Liver (tissue), 9 donors: ENCODE measurements around the gene CDC42BPG. TPM values are rescaled to one million over a fixed set of nuclear protein-coding genes. Genes with fewer than 3 reads are reported as not detected.

Source experiments
- DNase-seq: peaks from one replicate; pipeline ENCODE4 v3.0.0-alpha.2; 2017; ENCODE audit warnings: low spot score
- H3K27ac ChIP-seq, 2 donors: one replicate each; pipeline ENCODE4 v1.7.0; 2013; ENCODE audit warnings: inconsistent platforms in 2 of 2, low read length in 2 of 2, control low read depth in 1 of 2, low read depth in 1 of 2, mild to moderate bottlenecking in 1 of 2
- H3K27me3 ChIP-seq, 4 donors: one replicate each; pipeline versions ENCODE4 v1.6.1 to v1.7.0; 2013; ENCODE audit warnings: low read length in 3 of 4, inconsistent platforms in 1 of 4, mild to moderate bottlenecking in 1 of 4, moderate library complexity in 1 of 4; ENCODE audit not compliant: control insufficient read depth in 4 of 4, insufficient read depth in 4 of 4
- H3K36me3 ChIP-seq, 4 donors: one replicate each; pipeline versions ENCODE4 v1.6.1 to v1.7.0; 2013; ENCODE audit warnings: low read length in 3 of 4, mild to moderate bottlenecking in 3 of 4, low read depth in 1 of 4, moderate library complexity in 1 of 4; ENCODE audit not compliant: control insufficient read depth in 4 of 4, insufficient read depth in 3 of 4
- H3K4me1 ChIP-seq, 4 donors: one replicate each; pipeline versions ENCODE4 v1.6.1 to v1.7.0; 2013; ENCODE audit warnings: low read length in 3 of 4, mild to moderate bottlenecking in 3 of 4, moderate library complexity in 1 of 4; ENCODE audit not compliant: control insufficient read depth in 4 of 4, insufficient read depth in 4 of 4
- H3K4me3 ChIP-seq, 3 donors: one replicate each; pipeline versions ENCODE4 v1.6.1 to v1.7.0; 2013; ENCODE audit warnings: low read length in 3 of 3, control low read depth in 1 of 3, low read depth in 1 of 3, mild to moderate bottlenecking in 1 of 3
- H3K9ac ChIP-seq, 2 donors: one replicate each; pipeline ENCODE4 v1.7.0; 2013; ENCODE audit warnings: low read length in 2 of 2, mild to moderate bottlenecking in 2 of 2, moderate library complexity in 2 of 2, control low read depth in 1 of 2, low read depth in 1 of 2
- H3K9me3 ChIP-seq, 4 donors: one replicate each; pipeline versions ENCODE4 v1.6.1 to v1.7.0; 2013; ENCODE audit warnings: low read length in 3 of 4; ENCODE audit not compliant: control insufficient read depth in 4 of 4
- ATF3 ChIP-seq: IDR thresholded peaks from 2 replicates; pipeline ENCODE4 v1.6.1; 2016; ENCODE audit warnings: antibody characterized with exemption
- EGR1 ChIP-seq, 2 donors: IDR thresholded peaks; 2 replicates each; pipeline ENCODE4 v1.6.1; 2016 to 2018; ENCODE audit warnings: antibody characterized with exemption in 2 of 2, low read depth in 2 of 2
- FOXA1 ChIP-seq: IDR thresholded peaks from 2 replicates; pipeline ENCODE4 v1.6.1; 2016; ENCODE audit warnings: antibody characterized with exemption
- FOXA2 ChIP-seq: IDR thresholded peaks from 2 replicates; pipeline ENCODE4 v1.6.1; 2016; ENCODE audit warnings: antibody characterized with exemption
- GABPA ChIP-seq, 2 donors: IDR thresholded peaks in 1 of 2; conservative IDR thresholded peaks in 1 of 2; 2 replicates each; pipeline ENCODE4 v1.6.1; 2016; ENCODE audit warnings: antibody characterized with exemption in 2 of 2, mild to moderate bottlenecking in 1 of 2, moderate library complexity in 1 of 2
- HNF4A ChIP-seq, 2 donors: conservative IDR thresholded peaks; 2 replicates each; pipeline ENCODE4 v1.6.1; 2016; ENCODE audit warnings: antibody characterized with exemption in 2 of 2, mild to moderate bottlenecking in 2 of 2
- HNF4G ChIP-seq: IDR thresholded peaks from 2 replicates; pipeline ENCODE4 v1.6.1; 2016; ENCODE audit warnings: antibody characterized with exemption
- JUND ChIP-seq, 2 donors: IDR thresholded peaks; 2 replicates each; pipeline ENCODE4 v1.6.1; 2016; ENCODE audit warnings: antibody characterized with exemption in 2 of 2
- MAX ChIP-seq: IDR thresholded peaks from 2 replicates; pipeline ENCODE4 v1.6.1; 2016; ENCODE audit warnings: antibody characterized with exemption
- NR2F2 ChIP-seq: IDR thresholded peaks from 2 replicates; pipeline ENCODE4 v1.6.1; 2016; ENCODE audit warnings: antibody characterized with exemption
- RAD21 ChIP-seq, 2 donors: IDR thresholded peaks; 2 replicates each; pipeline ENCODE4 v1.6.1; 2016; ENCODE audit warnings: antibody characterized with exemption in 2 of 2, mild to moderate bottlenecking in 2 of 2
- RXRA ChIP-seq, 2 donors: IDR thresholded peaks; 2 replicates each; pipeline ENCODE4 v1.6.1; 2017 to 2018; ENCODE audit warnings: antibody characterized with exemption in 2 of 2, mild to moderate bottlenecking in 1 of 2
- SP1 ChIP-seq: IDR thresholded peaks from 2 replicates; pipeline ENCODE4 v1.6.1; 2018; ENCODE audit warnings: antibody characterized with exemption, mild to moderate bottlenecking
- TAF1 ChIP-seq: conservative IDR thresholded peaks from 2 replicates; pipeline ENCODE4 v1.6.1; 2016; ENCODE audit warnings: antibody characterized with exemption, mild to moderate bottlenecking
- YY1 ChIP-seq: IDR thresholded peaks from 2 replicates; pipeline ENCODE4 v1.6.1; 2016; ENCODE audit warnings: antibody characterized with exemption, mild to moderate bottlenecking
- WGBS: extraction: QIAGEN DNeasy Blood & Tissue Kit; methylation state at CpG from one replicate; pipeline ENCODE4 v1.1.7; 2013; 5-methylcytosine and 5-hydroxymethylcytosine counted together
- polyA plus RNA-seq, 2 donors: library from polyadenylated mRNA; stranded (reverse) in 1 of 2; unstranded in 1 of 2; fragments of 200-250 nt in 1 of 2; fragments of >200 nt in 1 of 2; fragmentation: Nextera tagmentation in 1 of 2; extraction: Ambion mirVana in 1 of 2; gene quantifications; one replicate each; pipeline versions ENCODE4 v1.2.1 to v1.2.3, GENCODE V29; 2013 to 2015
- total RNA-seq, 2 donors: library from RNA; depleted of rRNA; stranded (reverse); fragments of >200 nt; gene quantifications; one replicate each; pipeline ENCODE4 v1.2.3, GENCODE V29; 2014
- TF ChIP-seq, protein P1 (sequence below): IDR thresholded peaks from 2 replicates; pipeline ENCODE4 v1.6.1; 2016; ENCODE audit warnings: antibody characterized with exemption
- TF ChIP-seq, protein P2 (sequence below): IDR thresholded peaks from 2 replicates; pipeline ENCODE4 v1.6.1; 2016; ENCODE audit warnings: antibody characterized with exemption, mild to moderate bottlenecking
- TF ChIP-seq, protein P3 (sequence below): fragments of 150-350 bp; IDR thresholded peaks from 2 replicates; pipeline ENCODE4 v1.5.1; 2017; ENCODE audit warnings: improper control_type of control experiment, low read depth, low read length; ENCODE audit not compliant: missing input control
- donor health status: healthy.
- donor health status: healthy.
- donor health status: healthy.
- donor health status: healthy.
- donor health status: healthy.

The CDC42BPG gene
- total and polyA plus RNA-seq, 4 donors, result 0.18 to 1.2 (median 0.58) TPM

- TF ChIP-seq, protein P1, sequence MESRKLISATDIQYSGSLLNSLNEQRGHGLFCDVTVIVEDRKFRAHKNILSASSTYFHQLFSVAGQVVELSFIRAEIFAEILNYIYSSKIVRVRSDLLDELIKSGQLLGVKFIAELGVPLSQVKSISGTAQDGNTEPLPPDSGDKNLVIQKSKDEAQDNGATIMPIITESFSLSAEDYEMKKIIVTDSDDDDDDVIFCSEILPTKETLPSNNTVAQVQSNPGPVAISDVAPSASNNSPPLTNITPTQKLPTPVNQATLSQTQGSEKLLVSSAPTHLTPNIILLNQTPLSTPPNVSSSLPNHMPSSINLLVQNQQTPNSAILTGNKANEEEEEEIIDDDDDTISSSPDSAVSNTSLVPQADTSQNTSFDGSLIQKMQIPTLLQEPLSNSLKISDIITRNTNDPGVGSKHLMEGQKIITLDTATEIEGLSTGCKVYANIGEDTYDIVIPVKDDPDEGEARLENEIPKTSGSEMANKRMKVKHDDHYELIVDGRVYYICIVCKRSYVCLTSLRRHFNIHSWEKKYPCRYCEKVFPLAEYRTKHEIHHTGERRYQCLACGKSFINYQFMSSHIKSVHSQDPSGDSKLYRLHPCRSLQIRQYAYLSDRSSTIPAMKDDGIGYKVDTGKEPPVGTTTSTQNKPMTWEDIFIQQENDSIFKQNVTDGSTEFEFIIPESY, result peak; percentile 73
- peak; percentile 82 to 92 for TF ChIP-seq RXRA (IDR thresholded peaks at IDR 0.05)
- TF ChIP-seq RAD21 (IDR thresholded peaks at IDR 0.05), result peak; percentile 30 to 33
- TF ChIP-seq HNF4A (conservative IDR thresholded peaks at IDR 0.05), result peak; percentile 88 to 96
- TF ChIP-seq, protein P2, sequence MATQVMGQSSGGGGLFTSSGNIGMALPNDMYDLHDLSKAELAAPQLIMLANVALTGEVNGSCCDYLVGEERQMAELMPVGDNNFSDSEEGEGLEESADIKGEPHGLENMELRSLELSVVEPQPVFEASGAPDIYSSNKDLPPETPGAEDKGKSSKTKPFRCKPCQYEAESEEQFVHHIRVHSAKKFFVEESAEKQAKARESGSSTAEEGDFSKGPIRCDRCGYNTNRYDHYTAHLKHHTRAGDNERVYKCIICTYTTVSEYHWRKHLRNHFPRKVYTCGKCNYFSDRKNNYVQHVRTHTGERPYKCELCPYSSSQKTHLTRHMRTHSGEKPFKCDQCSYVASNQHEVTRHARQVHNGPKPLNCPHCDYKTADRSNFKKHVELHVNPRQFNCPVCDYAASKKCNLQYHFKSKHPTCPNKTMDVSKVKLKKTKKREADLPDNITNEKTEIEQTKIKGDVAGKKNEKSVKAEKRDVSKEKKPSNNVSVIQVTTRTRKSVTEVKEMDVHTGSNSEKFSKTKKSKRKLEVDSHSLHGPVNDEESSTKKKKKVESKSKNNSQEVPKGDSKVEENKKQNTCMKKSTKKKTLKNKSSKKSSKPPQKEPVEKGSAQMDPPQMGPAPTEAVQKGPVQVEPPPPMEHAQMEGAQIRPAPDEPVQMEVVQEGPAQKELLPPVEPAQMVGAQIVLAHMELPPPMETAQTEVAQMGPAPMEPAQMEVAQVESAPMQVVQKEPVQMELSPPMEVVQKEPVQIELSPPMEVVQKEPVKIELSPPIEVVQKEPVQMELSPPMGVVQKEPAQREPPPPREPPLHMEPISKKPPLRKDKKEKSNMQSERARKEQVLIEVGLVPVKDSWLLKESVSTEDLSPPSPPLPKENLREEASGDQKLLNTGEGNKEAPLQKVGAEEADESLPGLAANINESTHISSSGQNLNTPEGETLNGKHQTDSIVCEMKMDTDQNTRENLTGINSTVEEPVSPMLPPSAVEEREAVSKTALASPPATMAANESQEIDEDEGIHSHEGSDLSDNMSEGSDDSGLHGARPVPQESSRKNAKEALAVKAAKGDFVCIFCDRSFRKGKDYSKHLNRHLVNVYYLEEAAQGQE, result peak; percentile 51
- no peak for TF ChIP-seq FOXA2
- no peak for TF ChIP-seq TAF1
- no peak for TF ChIP-seq ATF3
- TF ChIP-seq JUND (IDR thresholded peaks at IDR 0.05), result peak in 1 of 2 donors; percentile 53
- TF ChIP-seq NR2F2, result peak; percentile 57
- peak in 1 of 2 donors; percentile 45 for TF ChIP-seq GABPA (IDR thresholded peaks at IDR 0.05 in 1 of 2, conservative IDR thresholded peaks at IDR 0.05 in 1 of 2)
- TF ChIP-seq EGR1 (IDR thresholded peaks at IDR 0.05; ENCODE audit: low read depth in 2 of 2), result peak in 1 of 2 donors; percentile 65
- TF ChIP-seq FOXA1, result no peak
- TF ChIP-seq, protein P3, sequence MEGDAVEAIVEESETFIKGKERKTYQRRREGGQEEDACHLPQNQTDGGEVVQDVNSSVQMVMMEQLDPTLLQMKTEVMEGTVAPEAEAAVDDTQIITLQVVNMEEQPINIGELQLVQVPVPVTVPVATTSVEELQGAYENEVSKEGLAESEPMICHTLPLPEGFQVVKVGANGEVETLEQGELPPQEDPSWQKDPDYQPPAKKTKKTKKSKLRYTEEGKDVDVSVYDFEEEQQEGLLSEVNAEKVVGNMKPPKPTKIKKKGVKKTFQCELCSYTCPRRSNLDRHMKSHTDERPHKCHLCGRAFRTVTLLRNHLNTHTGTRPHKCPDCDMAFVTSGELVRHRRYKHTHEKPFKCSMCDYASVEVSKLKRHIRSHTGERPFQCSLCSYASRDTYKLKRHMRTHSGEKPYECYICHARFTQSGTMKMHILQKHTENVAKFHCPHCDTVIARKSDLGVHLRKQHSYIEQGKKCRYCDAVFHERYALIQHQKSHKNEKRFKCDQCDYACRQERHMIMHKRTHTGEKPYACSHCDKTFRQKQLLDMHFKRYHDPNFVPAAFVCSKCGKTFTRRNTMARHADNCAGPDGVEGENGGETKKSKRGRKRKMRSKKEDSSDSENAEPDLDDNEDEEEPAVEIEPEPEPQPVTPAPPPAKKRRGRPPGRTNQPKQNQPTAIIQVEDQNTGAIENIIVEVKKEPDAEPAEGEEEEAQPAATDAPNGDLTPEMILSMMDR, result no peak
- peak; percentile 71 for TF ChIP-seq SP1
- TF ChIP-seq MAX, result peak; percentile 85
- TF ChIP-seq HNF4G, result peak; percentile 57
- peak; percentile 73 for TF ChIP-seq YY1
Observed at GRCh38 chr11:64891215-64891848, 46.9 kb upstream of the CDC42BPG start.

More at GRCh38 chr11:64891215-64891848, 46.9 kb upstream of the CDC42BPG start:
- WGBS, result 33% methylated on average over 25 of the region's 25 CpGs
- Histone ChIP-seq H3K4me1 (peaks cover 21 to 61% (median 49%) of the 10 kb centered on the region in 4 donors), H3K27ac (peak overlapping the region; percentile 86 to 89), H3K9ac (peak overlapping the region; percentile 29 to 57), H3K9me3 (no peaks in the 10 kb centered on the region), H3K4me3 (peak overlapping the region; percentile 50 to 83 (median 81)), H3K27me3 (no peaks in the 10 kb centered on the region), H3K36me3 (peaks cover 0 to 10% (median 3%) of the 10 kb centered on the region in 4 donors)
- DNase-seq, result no peak
